ENCODE results near the gene RABGAP1L.

DNA sequence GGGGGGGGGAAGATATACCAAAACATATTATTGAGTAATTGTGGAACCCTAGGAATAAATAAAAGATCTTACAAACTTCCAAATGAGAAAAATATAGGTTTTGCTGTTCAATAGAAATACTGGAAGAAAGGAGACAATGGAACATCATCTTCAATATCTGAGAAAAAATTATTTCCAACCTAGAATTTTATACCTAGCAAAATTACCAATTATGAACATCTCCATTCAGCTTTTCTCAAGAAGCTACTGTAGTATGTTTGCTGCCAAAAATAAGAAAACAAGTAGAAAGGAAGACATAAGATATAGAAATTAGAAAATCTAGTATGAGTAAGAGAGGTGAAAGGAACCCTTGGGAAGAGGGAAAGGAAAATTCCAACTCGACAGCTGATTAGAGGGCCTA is 372.4 kb downstream of the RABGAP1L start:
- TF ChIP-seq, protein P1, sequence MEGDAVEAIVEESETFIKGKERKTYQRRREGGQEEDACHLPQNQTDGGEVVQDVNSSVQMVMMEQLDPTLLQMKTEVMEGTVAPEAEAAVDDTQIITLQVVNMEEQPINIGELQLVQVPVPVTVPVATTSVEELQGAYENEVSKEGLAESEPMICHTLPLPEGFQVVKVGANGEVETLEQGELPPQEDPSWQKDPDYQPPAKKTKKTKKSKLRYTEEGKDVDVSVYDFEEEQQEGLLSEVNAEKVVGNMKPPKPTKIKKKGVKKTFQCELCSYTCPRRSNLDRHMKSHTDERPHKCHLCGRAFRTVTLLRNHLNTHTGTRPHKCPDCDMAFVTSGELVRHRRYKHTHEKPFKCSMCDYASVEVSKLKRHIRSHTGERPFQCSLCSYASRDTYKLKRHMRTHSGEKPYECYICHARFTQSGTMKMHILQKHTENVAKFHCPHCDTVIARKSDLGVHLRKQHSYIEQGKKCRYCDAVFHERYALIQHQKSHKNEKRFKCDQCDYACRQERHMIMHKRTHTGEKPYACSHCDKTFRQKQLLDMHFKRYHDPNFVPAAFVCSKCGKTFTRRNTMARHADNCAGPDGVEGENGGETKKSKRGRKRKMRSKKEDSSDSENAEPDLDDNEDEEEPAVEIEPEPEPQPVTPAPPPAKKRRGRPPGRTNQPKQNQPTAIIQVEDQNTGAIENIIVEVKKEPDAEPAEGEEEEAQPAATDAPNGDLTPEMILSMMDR (IDR thresholded peaks at IDR 0.05) = no peak
- no peak for TF ChIP-seq POLR2A (IDR thresholded peaks at IDR 0.05)

Measured in right lobe of liver (tissue), 4 donors.